Thymus (tissue), 11 donors: ENCODE results near the gene KLHDC7B. TPM values are rescaled to one million over a fixed set of nuclear protein-coding genes. Genes with fewer than 3 reads are reported as not detected.
A peak's percentile ranks its signal among the peaks of the same experiment; 100 is the strongest.

Source experiments
- DNase-seq, 9 donors: peaks; one replicate each; pipeline ENCODE4 v3.0.0-alpha.2; 2013; ENCODE audit warnings: low spot score in 9 of 9, low read depth in 6 of 9, missing footprints in 1 of 9
- H3K27ac ChIP-seq, 2 donors: one replicate each; pipeline ENCODE4 v1.5.1; 2013; ENCODE audit warnings: control low read depth in 1 of 2, low read depth in 1 of 2, low read length in 1 of 2, mild to moderate bottlenecking in 1 of 2, moderate library complexity in 1 of 2
- H3K27me3 ChIP-seq, 2 donors: one replicate each; pipeline ENCODE4 v1.5.1; 2013; ENCODE audit warnings: low read length in 1 of 2; ENCODE audit not compliant: control insufficient read depth in 2 of 2, insufficient read depth in 1 of 2
- H3K36me3 ChIP-seq, 2 donors: one replicate each; pipeline ENCODE4 v1.5.1; 2013; ENCODE audit warnings: low read length in 1 of 2, mild to moderate bottlenecking in 1 of 2, moderate library complexity in 1 of 2; ENCODE audit not compliant: control insufficient read depth in 2 of 2, insufficient read depth in 2 of 2
- H3K4me1 ChIP-seq, 2 donors: one replicate each; pipeline ENCODE4 v1.5.1; 2013; ENCODE audit warnings: low read length in 2 of 2; ENCODE audit not compliant: control insufficient read depth in 2 of 2, insufficient read depth in 2 of 2
- H3K4me3 ChIP-seq, 2 donors: one replicate each; pipeline ENCODE4 v1.5.1; 2013; ENCODE audit warnings: low read length in 2 of 2, control low read depth in 1 of 2, mild to moderate bottlenecking in 1 of 2
- H3K9me3 ChIP-seq, 2 donors: one replicate each; pipeline ENCODE4 v1.5.1; 2013; ENCODE audit warnings: low read length in 1 of 2, mild to moderate bottlenecking in 1 of 2; ENCODE audit not compliant: control insufficient read depth in 2 of 2, insufficient read depth in 1 of 2
- WGBS: extraction: QIAGEN DNeasy Blood & Tissue Kit; methylation state at CpG from one replicate; pipeline ENCODE4 v1.1.7; 2013; 5-methylcytosine and 5-hydroxymethylcytosine counted together
- polyA plus RNA-seq: library from polyadenylated mRNA; stranded (reverse); fragments of 200-250 nt; gene quantifications from one replicate; pipeline ENCODE4 v1.2.3, GENCODE V29; 2013
- total RNA-seq: library from RNA; stranded (reverse); fragments of 120-200 nt; gene quantifications from one replicate; pipeline ENCODE4 v1.2.4, GENCODE V29; 2013
- donor health status: healthy.

KLHDC7B gene
- total and polyA plus RNA-seq, 2 donors, result 6.0 to 23.4 TPM

GRCh38 chr22:50504369-50505211 lies 41.1 kb upstream of the KLHDC7B start:
- DNase-seq, result no peak
- Histone ChIP-seq H3K4me1 (peaks cover 17 to 24% of the 10 kb centered on the region in 2 donors), H3K36me3 (peaks cover 21 to 41% of the 10 kb centered on the region in 2 donors), H3K27ac (no peak overlapping the region), H3K4me3 (no peak overlapping the region), H3K9me3 (no peaks in the 10 kb centered on the region), H3K27me3 (no peaks in the 10 kb centered on the region)
- 92% methylated on average over 44 of the region's 44 CpGs for WGBS

GRCh38 chr22:50505276-50505775 lies 40.4 kb upstream of the KLHDC7B start:
- WGBS, result 94% methylated on average over 14 of the region's 14 CpGs
- peaks cover 21 to 41% of the 10 kb centered on the region in 2 donors for H3K36me3 ChIP-seq
- no peaks in the 10 kb centered on the region for H3K27me3 ChIP-seq
- no peak overlapping the region for H3K27ac ChIP-seq
- peaks cover 17 to 26% of the 10 kb centered on the region in 2 donors for H3K4me1 ChIP-seq
- no peak overlapping the region for H3K4me3 ChIP-seq
- H3K9me3 ChIP-seq, result no peaks in the 10 kb centered on the region
- DNase-seq, result no peak

DNA sequence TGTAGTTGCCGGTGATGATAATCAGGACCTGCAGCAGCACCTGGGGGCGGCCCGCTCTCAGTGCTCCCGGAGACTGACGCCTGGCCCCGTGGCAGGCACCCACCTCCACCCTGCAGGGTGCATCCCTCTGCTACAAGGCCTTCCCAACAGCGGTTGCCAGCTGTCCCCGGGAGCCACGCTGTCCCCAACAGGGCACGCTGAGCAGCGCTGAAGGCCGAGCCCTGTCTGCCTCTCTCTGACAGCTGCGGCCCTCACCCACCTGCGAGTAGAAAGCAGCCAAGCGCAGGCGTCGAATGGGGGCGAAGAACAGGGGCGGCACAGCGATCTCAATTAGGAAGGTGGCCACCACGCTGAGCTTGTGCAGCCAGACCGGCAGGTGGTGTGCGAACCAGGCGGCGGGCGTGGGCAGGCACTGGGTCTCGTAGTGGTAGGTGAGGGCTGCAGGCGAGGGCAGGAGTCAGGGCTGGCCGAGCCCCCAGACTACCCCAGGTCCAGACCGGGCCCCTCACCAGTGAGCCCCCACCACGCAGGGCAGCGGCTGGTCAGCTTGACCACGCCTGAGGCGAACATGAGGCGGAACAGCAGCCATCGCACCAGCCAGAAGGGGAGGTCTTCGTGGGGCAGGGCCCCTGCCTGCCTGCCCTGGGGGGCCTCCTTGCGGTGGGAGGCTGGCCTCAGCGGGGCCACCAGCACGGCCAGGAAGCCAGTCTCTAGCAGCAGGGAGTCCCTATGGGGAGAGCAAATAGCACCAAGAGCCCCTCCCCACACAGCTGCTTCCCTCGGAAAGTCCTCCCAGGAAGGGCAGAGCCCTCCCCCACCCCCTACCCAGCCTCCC lies 39.7 kb upstream of the KLHDC7B start:
- Histone ChIP-seq H3K27me3 (no peaks in the 10 kb centered on the region), H3K9me3 (no peaks in the 10 kb centered on the region), H3K4me1 (peaks cover 17 to 26% of the 10 kb centered on the region in 2 donors), H3K27ac (no peak overlapping the region), H3K36me3 (peaks cover 21 to 44% of the 10 kb centered on the region in 2 donors), H3K4me3 (peak overlapping the region; percentile 92 to 96)
- WGBS, result 95% methylated on average over 41 of the region's 41 CpGs
- no peak for DNase-seq

- Histone ChIP-seq H3K27me3 (no peaks in the 10 kb centered on the region), H3K4me3 (peak overlapping the region; percentile 92 to 96), H3K36me3 (peaks cover 21 to 44% of the 10 kb centered on the region in 2 donors), H3K9me3 (no peaks in the 10 kb centered on the region), H3K27ac (peak overlapping the region; percentile 81 to 92), H3K4me1 (peaks cover 17 to 26% of the 10 kb centered on the region in 2 donors)
- 59% methylated on average over 21 of the region's 21 CpGs for WGBS
- no peak for DNase-seq
Measured at GRCh38 chr22:50506611-50507420, 38.9 kb upstream of the KLHDC7B start.

- Histone ChIP-seq H3K4me1 (peaks cover 17 to 26% of the 10 kb centered on the region in 2 donors), H3K36me3 (peaks cover 27 to 38% of the 10 kb centered on the region in 2 donors), H3K9me3 (no peaks in the 10 kb centered on the region), H3K4me3 (peak within 1 kb of the TSS; percentile 92 to 96), H3K27me3 (no peaks in the 10 kb centered on the region), H3K27ac (peak within 1 kb of the TSS; percentile 88 to 98)
- DNase-seq, result no peak
- under 1% methylated on average over 57 of the region's 62 CpGs for WGBS
Measured at GRCh38 chr22:50507421-50507990, 38.2 kb upstream of the KLHDC7B start, which contains the start of gene LMF2. LMF2 (minus strand) TSS chr22:50507702; CDS start chr22:50507675, 27 bp downstream.

DNA sequence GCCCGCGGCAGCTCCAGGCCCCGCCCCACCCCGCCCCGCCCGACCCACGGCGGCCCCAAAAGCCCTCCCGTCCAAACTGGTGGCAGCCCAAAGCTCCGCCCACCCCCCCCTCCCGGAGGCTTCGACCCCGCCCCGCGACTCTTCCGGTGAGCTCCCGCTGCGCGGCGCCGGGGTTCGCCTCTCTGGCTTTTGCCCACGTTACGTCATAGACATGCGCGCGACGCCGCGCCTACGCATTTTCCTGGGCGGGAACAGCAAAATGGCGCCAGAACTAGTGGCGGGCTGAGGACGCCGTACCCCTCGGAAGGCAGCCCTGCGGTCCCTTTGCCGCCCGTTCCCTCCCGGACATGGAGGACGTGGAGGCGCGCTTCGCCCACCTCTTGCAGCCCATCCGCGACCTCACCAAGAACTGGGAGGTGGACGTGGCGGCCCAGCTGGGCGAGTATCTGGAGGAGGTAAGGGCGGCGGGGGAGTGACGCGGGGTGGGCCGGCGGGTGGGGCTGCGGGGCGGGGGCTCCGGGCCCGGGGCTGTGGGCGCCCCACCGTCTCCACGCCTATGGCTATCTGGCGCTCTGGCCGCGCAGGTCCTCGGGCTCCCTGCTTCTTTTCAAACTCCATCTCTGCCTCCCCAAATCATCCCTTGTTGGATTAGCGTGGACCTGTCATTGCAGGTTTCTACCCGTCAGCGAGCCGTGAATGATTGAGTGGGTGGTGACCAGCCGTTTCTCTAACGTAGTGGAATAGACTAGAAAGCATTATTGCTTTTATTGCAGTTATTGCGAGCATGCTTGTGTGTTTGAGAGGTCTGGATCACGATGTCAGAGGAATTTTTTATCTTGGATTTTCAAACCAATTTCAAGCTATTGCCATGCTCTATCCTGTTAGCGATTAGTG lies 37.5 kb upstream of the KLHDC7B start, which contains the start of gene NCAPH2:
Gene NCAPH2, plus strand, starts transcription at position 234 of the 894 bp plus-strand sequence. Its CDS starts 114 bp downstream, at position 348.
- no peaks in the 10 kb centered on the region for H3K9me3 ChIP-seq
- under 1% methylated on average over 76 of the region's 76 CpGs for WGBS
- H3K27me3 ChIP-seq, result no peaks in the 10 kb centered on the region
- peak; percentile 96 to 100 (median 98) for DNase-seq
- peaks cover 17 to 26% of the 10 kb centered on the region in 2 donors for H3K4me1 ChIP-seq
- H3K36me3 ChIP-seq, result peaks cover 22 to 30% of the 10 kb centered on the region in 2 donors
- H3K27ac ChIP-seq, result peak within 1 kb of the TSS; percentile 88 to 98
- peak within 1 kb of the TSS; percentile 92 to 96 for H3K4me3 ChIP-seq

DNA sequence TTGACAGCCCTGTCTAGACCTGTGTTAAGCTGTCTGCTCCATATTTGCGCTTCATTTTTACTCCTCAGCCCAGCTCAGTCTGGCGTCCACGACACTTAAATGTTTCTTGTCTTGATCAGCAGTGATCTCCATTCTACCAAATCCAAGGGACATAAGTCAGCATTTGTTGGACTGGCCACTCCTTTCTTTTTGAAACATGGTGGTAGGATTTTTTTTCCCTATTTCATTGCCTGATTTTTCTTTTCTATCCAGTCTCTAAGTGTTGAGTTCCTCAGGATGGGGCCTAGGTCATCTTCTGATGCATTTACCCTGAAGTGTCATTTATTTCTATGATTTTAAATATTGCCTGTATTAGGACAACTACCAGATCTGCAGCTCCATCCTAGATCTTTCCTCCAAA lies 36.8 kb upstream of the KLHDC7B start:
- 39% methylated on average over 3 of the region's 3 CpGs for WGBS
- Histone ChIP-seq H3K4me3 (peak overlapping the region; percentile 72 to 96), H3K36me3 (peaks cover 19 to 24% of the 10 kb centered on the region in 2 donors), H3K4me1 (peaks cover 17 to 26% of the 10 kb centered on the region in 2 donors), H3K27ac (peak overlapping the region; percentile 40 to 88), H3K9me3 (no peaks in the 10 kb centered on the region), H3K27me3 (no peaks in the 10 kb centered on the region)
- no peak for DNase-seq
